ENCODE results near the gene APLNR.

- TF ChIP-seq CEBPB (IDR thresholded peaks at IDR 0.05; ENCODE audit: low read depth, low read length) = no peak
- no peak for TF ChIP-seq CTCF (conservative IDR thresholded peaks at IDR 0.05; ENCODE audit: low read depth, low read length)
- TF ChIP-seq POLR2A (IDR thresholded peaks at IDR 0.05; ENCODE audit: low read depth, low read length) = no peak
- no peak for TF ChIP-seq RFX5 (IDR thresholded peaks at IDR 0.05; ENCODE audit: low read depth, low read length)
- no peak for TF ChIP-seq RAD21 (IDR thresholded peaks at IDR 0.05; ENCODE audit: low read length)
- TF ChIP-seq SMC3 (IDR thresholded peaks at IDR 0.05; ENCODE audit: low read depth, low read length) = no peak
- no peak for TF ChIP-seq BHLHE40 (IDR thresholded peaks at IDR 0.05; ENCODE audit: low read depth, low read length)
- no peak for TF ChIP-seq MXI1 (IDR thresholded peaks at IDR 0.05; ENCODE audit: borderline replicate concordance, low read depth, low read length)
- TF ChIP-seq USF2 (IDR thresholded peaks at IDR 0.05; ENCODE audit: low read depth, low read length) = no peak
Measured at GRCh38 chr11:57213342-57214097, 23.5 kb downstream of the APLNR start.

Data from IMR-90 (cell line).